Measurements from ENCODE around the gene FAM3A.
"Not testable (repeated sequence)": the region's sequence is repeated elsewhere in the genome, so short reads cannot be mapped to it uniquely, and the experiment has no call there.

FAM3A gene

DNA sequence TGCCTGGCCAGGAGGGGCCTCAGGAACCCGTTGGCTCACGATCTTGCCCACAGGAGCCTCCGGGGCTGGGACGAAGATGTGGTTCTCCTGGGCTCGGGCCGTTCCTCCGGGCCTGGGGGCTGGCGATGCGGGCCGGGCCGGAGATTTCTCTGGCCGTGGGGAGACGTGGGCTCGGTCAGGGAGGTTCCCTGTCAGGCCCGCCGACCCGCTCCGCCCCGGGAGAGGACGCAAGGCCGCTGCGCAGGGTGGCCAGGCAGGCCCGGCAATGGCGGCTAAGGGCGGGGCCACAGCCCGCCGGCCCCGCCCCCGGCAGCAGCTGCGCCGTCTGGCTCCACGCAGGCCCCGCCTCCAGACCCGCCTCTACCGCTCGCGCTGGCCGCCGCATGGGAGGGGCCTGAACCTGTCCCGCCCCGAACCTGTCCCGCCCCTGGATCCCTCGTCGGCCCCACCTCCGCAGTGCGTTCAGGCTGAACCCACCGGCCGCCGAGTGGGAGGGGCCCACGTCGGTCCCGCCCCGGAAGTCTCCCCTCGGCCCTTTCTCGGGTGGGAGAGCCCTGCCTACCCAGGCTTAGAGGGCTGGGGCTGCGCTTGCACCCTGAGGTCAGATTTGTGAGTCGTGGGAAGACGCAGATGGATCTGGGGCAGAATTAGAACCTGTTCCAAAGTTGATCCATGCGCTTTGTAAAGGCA is at the start of gene FAM3A:
Gene FAM3A (minus strand): TSS at position 267 of the 690 bp plus-strand sequence. CDS start 460 bp downstream, outside the sequence.
- peak; percentile 95 for DNase-seq

DNA sequence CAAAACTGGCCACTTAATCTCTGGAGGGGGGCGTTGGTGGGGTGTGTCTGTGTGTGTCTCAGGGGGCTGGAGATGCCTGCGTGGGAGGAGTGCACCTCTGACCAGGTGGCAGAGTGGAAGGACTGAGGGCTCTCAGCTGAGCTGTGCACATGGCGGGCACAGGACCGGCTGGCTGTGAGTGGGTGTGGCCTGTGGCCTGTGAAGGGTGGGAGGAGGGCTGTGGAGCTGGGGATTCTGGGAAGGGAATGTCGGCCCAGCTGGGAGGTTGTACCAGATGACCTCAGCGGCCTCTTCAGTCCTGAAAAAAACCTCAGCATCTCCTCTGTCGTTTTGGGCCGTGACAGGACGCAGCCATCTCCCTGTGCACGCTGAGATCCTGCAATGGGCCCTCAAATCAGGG is 46.3 kb upstream of the FAM3A start:
- DNase-seq, result not testable (repeated sequence)

- not testable (repeated sequence) for DNase-seq
Measured at GRCh38 chrX:154560326-154560725, 44.3 kb upstream of the FAM3A start.

DNA sequence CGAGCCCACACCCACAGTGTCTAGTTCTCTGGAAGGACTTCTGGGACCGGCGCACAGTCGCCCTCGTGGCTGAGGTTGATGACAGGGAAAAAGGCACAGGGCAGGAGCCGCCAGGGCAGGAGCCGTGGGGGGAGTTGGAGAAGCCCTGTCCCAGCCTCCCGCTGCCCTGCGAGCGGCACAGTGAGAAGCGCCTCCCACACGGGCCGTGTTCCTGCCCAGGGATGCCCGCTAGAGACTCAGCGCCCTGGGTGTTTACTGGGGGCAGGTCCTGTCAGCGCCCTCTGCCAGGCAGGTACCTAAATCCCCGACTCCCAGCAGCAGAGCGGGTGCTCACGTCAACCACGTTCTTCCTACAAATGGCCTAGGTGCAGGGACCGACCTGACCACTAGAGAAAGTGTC is 42.9 kb upstream of the FAM3A start:
- not testable (repeated sequence) for DNase-seq

DNA sequence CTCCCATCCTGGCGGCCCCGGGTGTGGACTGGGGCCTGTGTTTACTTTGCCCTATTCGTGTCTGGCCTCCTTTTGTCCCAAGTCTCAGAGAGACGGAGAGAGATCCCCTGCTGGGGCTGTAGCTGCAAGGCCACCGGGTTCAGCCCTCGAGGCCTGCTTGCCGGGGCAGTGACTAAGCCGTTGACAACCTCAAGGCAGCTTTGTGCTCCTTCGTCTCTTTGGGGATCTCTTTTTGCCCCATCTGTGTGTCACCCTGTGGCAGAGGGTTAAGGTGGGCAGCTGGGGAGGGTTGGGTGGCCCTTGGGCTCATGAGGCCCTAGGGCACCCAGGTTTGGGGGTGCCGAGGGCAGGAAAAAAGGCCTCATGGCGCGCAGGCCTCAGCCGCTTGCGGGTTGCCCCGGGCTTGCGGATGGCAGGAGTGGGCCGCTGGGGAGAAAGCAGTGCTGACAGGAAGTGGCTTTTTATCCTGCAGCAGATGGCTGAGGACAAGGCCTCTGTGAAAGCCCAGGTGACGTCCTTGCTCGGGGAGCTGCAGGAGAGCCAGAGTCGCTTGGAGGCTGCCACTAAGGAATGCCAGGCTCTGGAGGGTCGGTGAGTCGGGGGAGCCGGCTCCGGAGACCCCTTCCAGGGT is 42.1 kb upstream of the FAM3A start:
- not testable (repeated sequence) for DNase-seq

GRCh38 chrX:154552112-154552806 is 36.2 kb upstream of the FAM3A start:
- DNase-seq, result not testable (repeated sequence)

- DNase-seq, result no peak
Measured at GRCh38 chrX:154549766-154550165, 33.7 kb upstream of the FAM3A start.

- DNase-seq, result peak; percentile 49
Measured at GRCh38 chrX:154548028-154548316, 31.9 kb upstream of the FAM3A start.

- peak; percentile 96 for DNase-seq
Measured at GRCh38 chrX:154547245-154548027, 31.4 kb upstream of the FAM3A start, which contains the start of gene IKBKG. Gene IKBKG, plus strand, starts transcription at chrX:154547620. Its CDS starts 4,383 bp downstream, at chrX:154552003.

GRCh38 chrX:154546354-154547244 is 30.6 kb upstream of the FAM3A start, which contains the start of gene G6PD:
Gene G6PD, minus strand, starts transcription at chrX:154546846. Its CDS starts 691 bp downstream, at chrX:154546155.
- DNase-seq, result peak; percentile 88

DNA sequence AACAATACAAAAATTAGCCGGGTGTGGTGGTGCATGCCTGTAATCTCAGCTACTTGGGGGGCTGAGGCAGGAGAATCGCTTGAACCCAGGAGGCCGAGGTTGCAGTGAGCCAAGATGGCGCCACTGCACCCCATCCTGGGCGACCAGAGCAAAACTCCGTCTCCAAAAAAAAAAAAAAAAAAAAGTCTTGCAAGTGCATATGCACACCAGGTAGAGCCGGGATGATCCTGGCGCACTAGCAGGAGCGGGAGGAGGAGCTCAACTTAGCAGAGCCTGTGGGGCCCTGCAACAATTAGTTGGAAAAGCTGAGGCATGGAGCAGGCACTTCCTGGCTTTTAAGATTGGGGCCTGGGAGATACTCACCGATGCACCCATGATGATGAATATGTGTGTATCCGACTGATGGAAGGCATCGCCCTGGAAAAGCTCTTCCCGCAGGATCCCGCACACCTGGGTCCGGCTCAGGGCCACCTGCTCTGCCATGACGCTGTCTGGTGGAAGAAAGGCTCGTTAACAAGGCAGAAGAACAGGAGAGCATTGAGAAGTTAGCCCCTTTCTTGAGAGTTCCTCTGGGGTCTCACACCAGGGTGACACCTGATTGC is 29.7 kb upstream of the FAM3A start:
- peak; percentile 20 for DNase-seq

GRCh38 chrX:154542723-154543424 is 26.8 kb upstream of the FAM3A start:
- peak; percentile 82 for DNase-seq

GRCh38 chrX:154541896-154542722 is 26.1 kb upstream of the FAM3A start:
- peak; percentile 81 for DNase-seq

- DNase-seq, result no peak
Measured at GRCh38 chrX:154541589-154541895, 25.5 kb upstream of the FAM3A start.

DNA sequence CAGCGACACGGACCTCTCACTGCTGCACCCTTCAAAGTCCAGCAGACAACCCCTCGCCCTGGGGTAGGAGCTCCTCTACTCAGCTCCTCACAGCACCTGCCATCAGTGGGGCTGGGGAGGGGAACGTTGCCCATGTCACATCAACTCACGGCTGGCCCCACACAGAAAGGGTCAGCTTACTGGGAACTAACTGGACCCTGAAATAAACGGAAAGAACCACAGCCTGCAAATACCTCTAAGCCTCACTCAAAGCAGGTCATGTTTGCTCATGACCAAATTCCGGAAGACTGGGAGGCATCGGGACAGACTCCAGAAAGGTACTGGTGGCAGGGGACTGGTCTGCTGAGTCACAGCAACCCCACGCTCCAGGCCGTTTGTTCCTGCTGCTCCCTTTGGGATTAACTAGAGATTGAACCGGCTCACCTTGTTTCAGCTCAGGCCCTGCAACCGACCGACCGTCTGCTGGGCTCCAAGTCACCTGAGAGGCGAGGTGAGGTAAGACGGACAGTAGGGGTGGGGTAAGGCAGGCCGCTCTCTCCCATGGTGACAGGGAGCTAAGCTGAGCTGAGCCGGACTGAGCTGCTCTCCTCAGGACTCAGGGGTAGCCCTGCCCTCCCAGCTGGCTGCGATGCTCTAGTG is 25.0 kb upstream of the FAM3A start:
- peak; percentile 88 for DNase-seq

DNA sequence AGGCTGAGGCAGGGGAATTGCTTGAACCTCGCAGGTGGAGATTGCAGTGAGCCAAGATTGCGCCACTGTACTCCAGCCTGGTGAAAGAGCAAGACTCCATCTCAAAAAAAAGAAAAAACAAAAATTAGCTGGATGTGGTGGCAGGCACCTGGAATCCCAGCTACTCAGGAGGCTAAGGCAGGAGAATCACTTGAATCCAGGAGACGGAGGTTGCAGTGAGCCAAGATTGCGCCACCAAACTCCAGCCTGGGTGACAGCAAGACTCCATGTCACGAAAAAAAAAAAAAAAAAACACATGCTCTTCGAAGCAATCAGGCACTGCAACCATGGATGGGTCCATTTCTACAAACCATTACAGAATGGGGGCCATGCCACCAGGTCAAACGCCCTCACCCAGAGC is 24.3 kb upstream of the FAM3A start:
- DNase-seq, result not testable (repeated sequence)

DNA sequence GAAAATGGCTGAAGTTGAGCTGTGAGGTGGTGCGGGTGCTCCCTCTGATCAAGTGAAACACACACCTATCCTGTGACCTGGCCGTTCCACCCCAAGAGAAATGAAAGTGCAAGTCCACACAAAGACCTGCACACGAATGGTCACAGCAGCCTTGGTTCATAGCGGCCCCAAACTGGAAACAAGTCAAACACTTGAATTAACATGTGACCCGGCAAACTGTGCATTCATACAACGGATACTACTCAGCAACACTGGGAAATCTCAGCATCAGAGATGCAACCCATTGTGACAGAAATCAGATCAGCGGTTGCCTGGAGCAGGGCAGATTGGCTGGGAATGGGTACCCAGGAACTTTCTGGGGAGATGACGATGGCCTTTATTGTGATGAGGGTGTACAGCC is 23.0 kb upstream of the FAM3A start:
- peak; percentile 82 for DNase-seq

DNA sequence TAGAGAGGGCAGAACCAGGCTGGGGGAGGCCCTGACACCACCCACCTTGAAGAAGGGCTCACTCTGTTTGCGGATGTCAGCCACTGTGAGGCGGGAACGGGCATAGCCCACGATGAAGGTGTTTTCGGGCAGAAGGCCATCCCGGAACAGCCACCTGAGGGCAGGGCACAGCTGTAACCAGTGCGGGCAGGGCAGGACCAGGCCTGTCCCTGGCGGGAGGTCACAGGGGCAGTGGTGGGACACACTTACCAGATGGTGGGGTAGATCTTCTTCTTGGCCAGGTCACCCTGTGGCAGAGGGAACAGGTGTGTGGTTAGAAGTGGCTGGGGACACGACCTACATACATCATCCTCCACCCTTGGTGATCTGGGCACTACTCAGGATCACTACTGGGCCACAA is 19.9 kb upstream of the FAM3A start:
- no peak for DNase-seq

DNA sequence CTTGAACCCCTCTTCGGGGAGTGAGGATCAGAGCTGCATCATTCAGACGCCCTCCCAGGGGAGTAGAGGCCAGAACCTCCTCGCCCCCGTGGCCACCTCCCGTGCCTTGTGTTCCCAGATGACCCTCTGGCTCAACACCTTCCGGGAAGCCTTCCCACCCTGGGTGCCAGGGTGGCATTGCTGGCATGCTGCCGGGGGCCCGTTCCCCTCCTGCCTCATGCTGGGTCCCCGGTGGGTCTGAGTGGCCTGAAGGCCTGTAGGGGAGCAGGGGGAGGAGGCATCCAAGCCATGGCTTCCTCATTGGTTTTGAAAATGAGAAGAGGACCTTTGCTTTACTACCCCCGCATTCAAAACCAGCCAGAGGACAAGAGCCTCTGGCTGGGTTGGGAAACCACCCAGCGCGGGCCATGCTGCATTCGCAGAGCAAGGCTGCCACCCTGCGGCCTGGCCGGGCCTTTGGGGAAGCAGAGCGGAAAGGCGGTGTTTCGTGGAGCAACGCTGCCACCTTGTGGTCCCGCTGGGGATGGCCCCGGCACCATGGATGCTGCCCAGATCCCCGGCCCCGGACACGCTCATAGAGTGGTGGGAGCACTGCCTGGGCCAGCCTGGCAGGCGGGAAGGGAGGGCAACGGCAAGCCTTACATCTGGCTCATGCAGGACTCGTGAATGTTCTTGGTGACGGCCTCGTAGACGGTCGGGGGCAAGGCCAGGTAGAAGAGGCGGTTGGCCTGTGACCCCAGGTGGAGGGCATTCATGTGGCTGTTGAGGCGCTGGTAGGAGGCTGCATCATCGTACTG is 18.7 kb upstream of the FAM3A start:
- DNase-seq, result peak; percentile 92

Data from DMS53 (cell line).